ENCODE measurements around the gene UBE2L3. TPM values are rescaled to one million over a fixed set of nuclear protein-coding genes. Genes with fewer than 3 reads are reported as not detected.

Gene UBE2L3
- polyA plus RNA-seq, 4 donors: 54.0 to 82.1 (median 64.7) TPM

GRCh38 chr22:21657360-21658032, 90.0 kb downstream of the UBE2L3 start:
- Histone ChIP-seq H3K9me3 (ENCODE audit: control insufficient read depth in 2 of 2, insufficient read depth in 1 of 2, low read depth in 1 of 2, low read length in 1 of 2) (no peaks in the 10 kb centered on the region), H3K27ac (ENCODE audit: low read depth in 1 of 3, low read length in 2 of 3) (peak overlapping the region in 1 of 3 donors; percentile 17), H3K36me3 (ENCODE audit: control insufficient read depth in 3 of 3, insufficient read depth in 2 of 3, low read depth in 1 of 3, low read length in 3 of 3) (peaks cover 0 to 14% (median 0%) of the 10 kb centered on the region in 3 donors), H3K4me1 (ENCODE audit: control insufficient read depth in 3 of 3, insufficient read depth in 2 of 3, low read depth in 1 of 3, low read length in 2 of 3) (peaks cover 0 to 16% (median 5%) of the 10 kb centered on the region in 3 donors), H3K27me3 (ENCODE audit: control insufficient read depth in 3 of 3, insufficient read depth in 3 of 3, low read length in 3 of 3) (no peaks in the 10 kb centered on the region), H3K4me3 (ENCODE audit: low read depth in 1 of 3, low read length in 3 of 3) (peak overlapping the region; percentile 42 to 61 (median 57))
- FAIRE-seq (no peak), DNase-seq (peak; percentile 79 to 92)
- WGBS, 3 donors: 1% methylated on average over 50 to 79 of the region's 79 CpGs

GRCh38 chr22:21659864-21660525, 92.5 kb downstream of the UBE2L3 start:
- no peaks in the 10 kb centered on the region for H3K36me3 ChIP-seq (ENCODE audit: control insufficient read depth in 3 of 3, insufficient read depth in 2 of 3, low read depth in 1 of 3, low read length in 3 of 3)
- FAIRE-seq (no peak), DNase-seq (no peak)
- H3K27me3 ChIP-seq (ENCODE audit: control insufficient read depth in 3 of 3, insufficient read depth in 3 of 3, low read length in 3 of 3): no peaks in the 10 kb centered on the region
- no peak overlapping the region for H3K4me3 ChIP-seq (ENCODE audit: low read depth in 1 of 3, low read length in 3 of 3)
- WGBS, 3 donors: 83 to 89% (median 84%) methylated on average over 7 of the region's 7 CpGs
- no peaks in the 10 kb centered on the region for H3K9me3 ChIP-seq (ENCODE audit: control insufficient read depth in 2 of 2, insufficient read depth in 1 of 2, low read depth in 1 of 2, low read length in 1 of 2)
- H3K27ac ChIP-seq (ENCODE audit: low read depth in 1 of 3, low read length in 2 of 3): no peak overlapping the region
- H3K4me1 ChIP-seq (ENCODE audit: control insufficient read depth in 3 of 3, insufficient read depth in 2 of 3, low read depth in 1 of 3, low read length in 2 of 3): peaks cover 0 to 7% (median 0%) of the 10 kb centered on the region in 3 donors

GRCh38 chr22:21660904-21661303, 93.4 kb downstream of the UBE2L3 start:
- H3K36me3 ChIP-seq (ENCODE audit: control insufficient read depth in 3 of 3, insufficient read depth in 2 of 3, low read depth in 1 of 3, low read length in 3 of 3): no peaks in the 10 kb centered on the region
- H3K27me3 ChIP-seq (ENCODE audit: control insufficient read depth in 3 of 3, insufficient read depth in 3 of 3, low read length in 3 of 3): no peaks in the 10 kb centered on the region
- no peaks in the 10 kb centered on the region for H3K9me3 ChIP-seq (ENCODE audit: control insufficient read depth in 2 of 2, insufficient read depth in 1 of 2, low read depth in 1 of 2, low read length in 1 of 2)
- FAIRE-seq: no peak
- WGBS, 3 donors: 68 to 79% (median 76%) methylated on average over 7 of the region's 7 CpGs
- peaks cover 0 to 11% (median 0%) of the 10 kb centered on the region in 3 donors for H3K4me1 ChIP-seq (ENCODE audit: control insufficient read depth in 3 of 3, insufficient read depth in 2 of 3, low read depth in 1 of 3, low read length in 2 of 3)
- H3K27ac ChIP-seq (ENCODE audit: low read depth in 1 of 3, low read length in 2 of 3): no peak overlapping the region
- no peak for DNase-seq
- H3K4me3 ChIP-seq (ENCODE audit: low read depth in 1 of 3, low read length in 3 of 3): no peak overlapping the region

- FAIRE-seq (no peak), DNase-seq (no peak)
- Histone ChIP-seq H3K9me3 (ENCODE audit: control insufficient read depth in 2 of 2, insufficient read depth in 1 of 2, low read depth in 1 of 2, low read length in 1 of 2) (no peaks in the 10 kb centered on the region), H3K4me1 (ENCODE audit: control insufficient read depth in 3 of 3, insufficient read depth in 2 of 3, low read depth in 1 of 3, low read length in 2 of 3) (peaks cover 0 to 11% (median 0%) of the 10 kb centered on the region in 3 donors), H3K36me3 (ENCODE audit: control insufficient read depth in 3 of 3, insufficient read depth in 2 of 3, low read depth in 1 of 3, low read length in 3 of 3) (no peaks in the 10 kb centered on the region), H3K27me3 (ENCODE audit: control insufficient read depth in 3 of 3, insufficient read depth in 3 of 3, low read length in 3 of 3) (no peaks in the 10 kb centered on the region), H3K27ac (ENCODE audit: low read depth in 1 of 3, low read length in 2 of 3) (no peak overlapping the region), H3K4me3 (ENCODE audit: low read depth in 1 of 3, low read length in 3 of 3) (no peak overlapping the region)
- WGBS, 3 donors: 93 to 97% (median 95%) methylated on average over 5 of the region's 5 CpGs
Measured at GRCh38 chr22:21661991-21662390, 94.5 kb downstream of the UBE2L3 start.

GRCh38 chr22:21663738-21664137, 96.2 kb downstream of the UBE2L3 start:
- 88 to 90% (median 89%) methylated on average over 2 of the region's 2 CpGs for WGBS, 3 donors
- no peak for FAIRE-seq
- H3K4me1 ChIP-seq (ENCODE audit: control insufficient read depth in 3 of 3, insufficient read depth in 2 of 3, low read depth in 1 of 3, low read length in 2 of 3): peaks cover 0 to 4% (median 0%) of the 10 kb centered on the region in 3 donors
- H3K36me3 ChIP-seq (ENCODE audit: control insufficient read depth in 3 of 3, insufficient read depth in 2 of 3, low read depth in 1 of 3, low read length in 3 of 3): peaks cover 0 to 8% (median 0%) of the 10 kb centered on the region in 3 donors
- DNase-seq: no peak
- H3K9me3 ChIP-seq (ENCODE audit: control insufficient read depth in 2 of 2, insufficient read depth in 1 of 2, low read depth in 1 of 2, low read length in 1 of 2): no peaks in the 10 kb centered on the region
- no peaks in the 10 kb centered on the region for H3K27me3 ChIP-seq (ENCODE audit: control insufficient read depth in 3 of 3, insufficient read depth in 3 of 3, low read length in 3 of 3)
- no peak overlapping the region for H3K27ac ChIP-seq (ENCODE audit: low read depth in 1 of 3, low read length in 2 of 3)
- no peak overlapping the region for H3K4me3 ChIP-seq (ENCODE audit: low read depth in 1 of 3, low read length in 3 of 3)

GRCh38 chr22:21665047-21665851, 97.7 kb downstream of the UBE2L3 start:
- Histone ChIP-seq H3K4me1 (ENCODE audit: control insufficient read depth in 3 of 3, insufficient read depth in 2 of 3, low read depth in 1 of 3, low read length in 2 of 3) (peaks cover 0 to 7% (median 0%) of the 10 kb centered on the region in 3 donors), H3K9me3 (ENCODE audit: control insufficient read depth in 2 of 2, insufficient read depth in 1 of 2, low read depth in 1 of 2, low read length in 1 of 2) (no peaks in the 10 kb centered on the region), H3K36me3 (ENCODE audit: control insufficient read depth in 3 of 3, insufficient read depth in 2 of 3, low read depth in 1 of 3, low read length in 3 of 3) (peaks cover 0 to 13% (median 0%) of the 10 kb centered on the region in 3 donors), H3K4me3 (ENCODE audit: low read depth in 1 of 3, low read length in 3 of 3) (peak overlapping the region; percentile 4 to 89 (median 66)), H3K27me3 (ENCODE audit: control insufficient read depth in 3 of 3, insufficient read depth in 3 of 3, low read length in 3 of 3) (no peaks in the 10 kb centered on the region), H3K27ac (ENCODE audit: low read depth in 1 of 3, low read length in 2 of 3) (peak overlapping the region; percentile 88 to 99 (median 96))
- DNase-seq (no peak), FAIRE-seq (no peak)
- 72 to 75% (median 73%) methylated on average over 25 to 26 of the region's 26 CpGs for WGBS, 3 donors

GRCh38 chr22:21666786-21667185, 99.3 kb downstream of the UBE2L3 start:
- peak overlapping the region in 2 of 3 donors; percentile 66 to 89 for H3K4me3 ChIP-seq (ENCODE audit: low read depth in 1 of 3, low read length in 3 of 3)
- H3K9me3 ChIP-seq (ENCODE audit: control insufficient read depth in 2 of 2, insufficient read depth in 1 of 2, low read depth in 1 of 2, low read length in 1 of 2): no peaks in the 10 kb centered on the region
- peak overlapping the region; percentile 45 to 99 (median 96) for H3K27ac ChIP-seq (ENCODE audit: low read depth in 1 of 3, low read length in 2 of 3)
- no peaks in the 10 kb centered on the region for H3K27me3 ChIP-seq (ENCODE audit: control insufficient read depth in 3 of 3, insufficient read depth in 3 of 3, low read length in 3 of 3)
- DNase-seq (peak in 1 of 2 donors; percentile 29), FAIRE-seq (no peak)
- H3K36me3 ChIP-seq (ENCODE audit: control insufficient read depth in 3 of 3, insufficient read depth in 2 of 3, low read depth in 1 of 3, low read length in 3 of 3): peaks cover 6 to 26% (median 7%) of the 10 kb centered on the region in 3 donors
- 44 to 47% (median 46%) methylated on average over 15 to 16 of the region's 16 CpGs for WGBS, 3 donors
- H3K4me1 ChIP-seq (ENCODE audit: control insufficient read depth in 3 of 3, insufficient read depth in 2 of 3, low read depth in 1 of 3, low read length in 2 of 3): peaks cover 0 to 7% (median 0%) of the 10 kb centered on the region in 3 donors

- WGBS, 3 donors: 51 to 78% (median 56%) methylated on average over 8 to 9 of the region's 9 CpGs
- Histone ChIP-seq H3K27me3 (ENCODE audit: control insufficient read depth in 3 of 3, insufficient read depth in 3 of 3, low read length in 3 of 3) (no peaks in the 10 kb centered on the region), H3K4me1 (ENCODE audit: control insufficient read depth in 3 of 3, insufficient read depth in 2 of 3, low read depth in 1 of 3, low read length in 2 of 3) (peaks cover 0 to 7% (median 0%) of the 10 kb centered on the region in 3 donors), H3K36me3 (ENCODE audit: control insufficient read depth in 3 of 3, insufficient read depth in 2 of 3, low read depth in 1 of 3, low read length in 3 of 3) (peaks cover 13 to 48% (median 14%) of the 10 kb centered on the region in 3 donors), H3K4me3 (ENCODE audit: low read depth in 1 of 3, low read length in 3 of 3) (no peak overlapping the region), H3K9me3 (ENCODE audit: control insufficient read depth in 2 of 2, insufficient read depth in 1 of 2, low read depth in 1 of 2, low read length in 1 of 2) (no peaks in the 10 kb centered on the region), H3K27ac (ENCODE audit: low read depth in 1 of 3, low read length in 2 of 3) (peak overlapping the region in 1 of 3 donors; percentile 56)
- FAIRE-seq: no peak
- DNase-seq: no peak
Measured at GRCh38 chr22:21669026-21669425, 101.5 kb downstream of the UBE2L3 start.

Measured in small intestine (tissue), 7 donors.